ENCODE measurements around the gene TIAM1. TPM values are rescaled to one million over a fixed set of nuclear protein-coding genes. Genes with fewer than 3 reads are reported as not detected.

TIAM1 gene
- total and polyA plus RNA-seq, 2 donors from 2014 or later, result 4.6 to 30.0 TPM

- TF ChIP-seq, protein P1, sequence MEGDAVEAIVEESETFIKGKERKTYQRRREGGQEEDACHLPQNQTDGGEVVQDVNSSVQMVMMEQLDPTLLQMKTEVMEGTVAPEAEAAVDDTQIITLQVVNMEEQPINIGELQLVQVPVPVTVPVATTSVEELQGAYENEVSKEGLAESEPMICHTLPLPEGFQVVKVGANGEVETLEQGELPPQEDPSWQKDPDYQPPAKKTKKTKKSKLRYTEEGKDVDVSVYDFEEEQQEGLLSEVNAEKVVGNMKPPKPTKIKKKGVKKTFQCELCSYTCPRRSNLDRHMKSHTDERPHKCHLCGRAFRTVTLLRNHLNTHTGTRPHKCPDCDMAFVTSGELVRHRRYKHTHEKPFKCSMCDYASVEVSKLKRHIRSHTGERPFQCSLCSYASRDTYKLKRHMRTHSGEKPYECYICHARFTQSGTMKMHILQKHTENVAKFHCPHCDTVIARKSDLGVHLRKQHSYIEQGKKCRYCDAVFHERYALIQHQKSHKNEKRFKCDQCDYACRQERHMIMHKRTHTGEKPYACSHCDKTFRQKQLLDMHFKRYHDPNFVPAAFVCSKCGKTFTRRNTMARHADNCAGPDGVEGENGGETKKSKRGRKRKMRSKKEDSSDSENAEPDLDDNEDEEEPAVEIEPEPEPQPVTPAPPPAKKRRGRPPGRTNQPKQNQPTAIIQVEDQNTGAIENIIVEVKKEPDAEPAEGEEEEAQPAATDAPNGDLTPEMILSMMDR (IDR thresholded peaks at IDR 0.05; ENCODE audit: borderline replicate concordance, extremely low read depth, insufficient read depth), result no peak
- FAIRE-seq, result no peak
- Histone ChIP-seq H3K27me3 (ENCODE audit: control insufficient read depth, insufficient read depth, low read length) (no peaks in the 10 kb centered on the region), H3K9ac (ENCODE audit: low read length in 3 of 3) (no peak overlapping the region), H3K4me3 (ENCODE audit: low read length in 3 of 3) (no peak overlapping the region), H3K27ac (ENCODE audit: low read depth in 2 of 2, low read length in 2 of 2) (no peak overlapping the region), H3K36me3 (ENCODE audit: control insufficient read depth in 2 of 3, insufficient read depth in 3 of 3, low read length in 3 of 3) (no peaks in the 10 kb centered on the region), H3K9me3 (ENCODE audit: control insufficient read depth in 2 of 3, insufficient read depth in 1 of 3, low read length in 3 of 3) (no peaks in the 10 kb centered on the region), H3K4me1 (ENCODE audit: control insufficient read depth in 2 of 3, insufficient read depth in 2 of 3, low read depth in 1 of 3, low read length in 3 of 3) (no peaks in the 10 kb centered on the region)
- intact Hi-C loops (cut with DNase I), result no loop called here
- DNase-seq, result no peak
These were observed 45.3 kb downstream of the TIAM1 start for GRCh38 chr21:31298618-31299269.

DNA sequence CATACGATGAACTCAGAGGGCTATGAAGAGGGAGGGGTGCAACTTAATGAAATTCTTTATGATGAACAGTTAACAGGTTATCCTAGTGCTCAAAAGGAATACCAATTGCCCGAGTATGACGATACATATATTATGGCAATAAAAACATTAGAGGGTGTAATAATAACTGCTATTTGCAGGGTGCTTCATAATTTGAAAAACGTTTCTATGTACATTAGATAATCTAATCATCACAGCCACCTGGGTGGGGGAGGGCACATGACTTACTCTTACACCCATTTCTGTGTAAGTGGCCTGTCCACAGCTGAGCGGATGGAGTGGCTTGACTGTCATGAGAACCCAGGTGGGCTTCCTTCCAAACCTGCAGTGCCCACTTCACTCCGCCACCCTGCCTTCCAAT is 46.3 kb downstream of the TIAM1 start:
- H3K4me1 ChIP-seq (ENCODE audit: control insufficient read depth in 2 of 3, insufficient read depth in 2 of 3, low read depth in 1 of 3, low read length in 3 of 3), result no peaks in the 10 kb centered on the region
- no peak overlapping the region for H3K9ac ChIP-seq (ENCODE audit: low read length in 3 of 3)
- H3K4me3 ChIP-seq (ENCODE audit: low read length in 3 of 3), result no peak overlapping the region
- no peak overlapping the region for H3K27ac ChIP-seq (ENCODE audit: low read depth in 2 of 2, low read length in 2 of 2)
- DNase-seq (no peak), FAIRE-seq (no peak)
- intact Hi-C loops (cut with DNase I), result no loop called here
- H3K9me3 ChIP-seq (ENCODE audit: control insufficient read depth in 2 of 3, insufficient read depth in 1 of 3, low read length in 3 of 3), result no peaks in the 10 kb centered on the region
- TF ChIP-seq, protein P1 (IDR thresholded peaks at IDR 0.05; ENCODE audit: borderline replicate concordance, extremely low read depth, insufficient read depth), result no peak
- no peaks in the 10 kb centered on the region for H3K36me3 ChIP-seq (ENCODE audit: control insufficient read depth in 2 of 3, insufficient read depth in 3 of 3, low read length in 3 of 3)
- H3K27me3 ChIP-seq (ENCODE audit: control insufficient read depth, insufficient read depth, low read length), result no peaks in the 10 kb centered on the region

DNA sequence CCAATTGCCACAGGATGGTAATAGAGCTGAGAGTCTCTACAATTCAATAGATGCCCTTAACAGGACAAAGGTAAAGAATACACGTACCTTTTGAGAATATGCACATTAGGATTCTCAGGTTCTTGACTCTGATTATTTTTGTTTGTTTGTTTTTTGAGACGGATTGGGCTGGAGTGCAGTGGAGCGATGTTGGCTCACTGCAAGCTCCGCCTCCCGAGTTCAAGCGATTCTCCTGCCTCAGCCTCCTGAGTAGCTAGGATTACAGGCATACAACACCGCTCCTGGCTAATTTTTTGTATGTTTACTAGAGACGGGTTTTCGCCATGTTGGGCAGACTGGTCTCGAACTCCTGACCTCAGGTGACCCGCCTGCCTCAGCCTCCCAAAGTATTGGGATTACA is 48.4 kb downstream of the TIAM1 start:
- no peaks in the 10 kb centered on the region for H3K36me3 ChIP-seq (ENCODE audit: control insufficient read depth in 2 of 3, insufficient read depth in 3 of 3, low read length in 3 of 3)
- no peak overlapping the region for H3K9ac ChIP-seq (ENCODE audit: low read length in 3 of 3)
- DNase-seq (no peak), FAIRE-seq (no peak)
- intact Hi-C loops (cut with DNase I), result no loop called here
- H3K4me3 ChIP-seq (ENCODE audit: low read length in 3 of 3), result no peak overlapping the region
- no peaks in the 10 kb centered on the region for H3K4me1 ChIP-seq (ENCODE audit: control insufficient read depth in 2 of 3, insufficient read depth in 2 of 3, low read depth in 1 of 3, low read length in 3 of 3)
- H3K27ac ChIP-seq (ENCODE audit: low read depth in 2 of 2, low read length in 2 of 2), result no peak overlapping the region
- no peaks in the 10 kb centered on the region for H3K27me3 ChIP-seq (ENCODE audit: control insufficient read depth, insufficient read depth, low read length)
- H3K9me3 ChIP-seq (ENCODE audit: control insufficient read depth in 2 of 3, insufficient read depth in 1 of 3, low read length in 3 of 3), result no peaks in the 10 kb centered on the region
- TF ChIP-seq, protein P1 (IDR thresholded peaks at IDR 0.05; ENCODE audit: borderline replicate concordance, extremely low read depth, insufficient read depth), result no peak

GRCh38 chr21:31294691-31295090 is 49.4 kb downstream of the TIAM1 start:
- no peak for DNase-seq
- Histone ChIP-seq H3K27me3 (ENCODE audit: control insufficient read depth, insufficient read depth, low read length) (no peaks in the 10 kb centered on the region), H3K9ac (ENCODE audit: low read length in 3 of 3) (no peak overlapping the region), H3K4me3 (ENCODE audit: low read length in 3 of 3) (no peak overlapping the region), H3K36me3 (ENCODE audit: control insufficient read depth in 2 of 3, insufficient read depth in 3 of 3, low read length in 3 of 3) (no peaks in the 10 kb centered on the region), H3K4me1 (ENCODE audit: control insufficient read depth in 2 of 3, insufficient read depth in 2 of 3, low read depth in 1 of 3, low read length in 3 of 3) (no peaks in the 10 kb centered on the region), H3K9me3 (ENCODE audit: control insufficient read depth in 2 of 3, insufficient read depth in 1 of 3, low read length in 3 of 3) (no peaks in the 10 kb centered on the region), H3K27ac (ENCODE audit: low read depth in 2 of 2, low read length in 2 of 2) (no peak overlapping the region)
- intact Hi-C loops (cut with DNase I), result no loop called here
- TF ChIP-seq, protein P1 (IDR thresholded peaks at IDR 0.05; ENCODE audit: borderline replicate concordance, extremely low read depth, insufficient read depth), result no peak
- FAIRE-seq, result no peak

All from kidney (tissue), 14 donors.